SH-SY5Y (cell line): Measurements from ENCODE around the gene ITGAX.

Experiments
- GATA2 ChIP-seq: IDR thresholded peaks from 2 replicates; pipeline ENCODE4 v1.6.1; 2011; ENCODE audit warnings: mild to moderate bottlenecking, low read depth, low read length
- GATA3 ChIP-seq: IDR thresholded peaks from 2 replicates; pipeline ENCODE4 v1.6.1; 2011; ENCODE audit warnings: low read depth, mild to moderate bottlenecking, low read length, moderate library complexity

- TF ChIP-seq GATA3 (no peak), GATA2 (no peak)
Observed at GRCh38 chr16:31427441-31428278, 72.7 kb downstream of the ITGAX start.
